GM19238 (cell line): ENCODE data around the gene NEK1.
"Not testable (repeated sequence)": the region's sequence is repeated elsewhere in the genome, so short reads cannot be mapped to it uniquely, and the experiment has no call there.

Experiments
- DNase-seq: peaks from one replicate; pipeline ENCODE4 v3.0.0; 2011; ENCODE audit warnings: low spot score; ENCODE audit not compliant: insufficient read length

The NEK1 gene

DNA sequence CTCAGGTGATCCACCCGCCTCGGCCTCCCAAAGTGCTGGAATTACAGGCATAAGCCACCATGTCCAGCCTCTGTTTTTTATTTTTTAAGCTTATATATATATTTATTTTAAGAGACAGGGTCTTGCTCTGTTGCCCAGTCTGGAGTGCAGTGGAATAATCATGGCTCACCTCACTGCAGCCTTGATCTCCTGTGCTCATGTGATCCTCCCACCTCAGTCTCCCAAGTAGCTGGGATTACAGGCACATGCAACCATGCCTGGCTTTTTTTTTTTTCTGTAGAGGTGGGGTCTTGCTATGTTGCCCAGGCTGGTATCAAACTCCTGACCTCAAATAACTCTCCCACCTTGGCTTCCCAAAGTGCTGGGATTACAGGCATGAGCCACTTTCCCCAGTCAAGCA is 184.7 kb downstream of the NEK1 start:
- DNase-seq: not testable (repeated sequence)

DNA sequence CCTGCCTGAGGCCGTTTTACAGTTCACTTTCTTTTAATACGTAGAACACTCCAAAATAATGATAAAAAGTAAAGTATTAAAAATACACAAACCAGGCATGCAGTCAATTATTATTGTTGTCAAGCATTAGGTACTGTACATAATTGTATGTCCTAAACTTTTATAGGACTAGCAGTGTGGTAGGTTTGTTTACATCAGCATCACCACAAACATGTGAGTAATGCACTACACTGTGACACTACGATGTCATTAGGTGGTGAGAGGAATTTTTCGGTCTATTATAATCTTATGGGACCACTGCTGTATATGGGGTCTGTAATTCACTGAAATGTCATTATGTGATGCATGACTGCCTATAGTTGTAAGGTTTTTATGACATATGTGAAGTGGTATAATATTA is 192.1 kb downstream of the NEK1 start:
- DNase-seq: no peak

DNA sequence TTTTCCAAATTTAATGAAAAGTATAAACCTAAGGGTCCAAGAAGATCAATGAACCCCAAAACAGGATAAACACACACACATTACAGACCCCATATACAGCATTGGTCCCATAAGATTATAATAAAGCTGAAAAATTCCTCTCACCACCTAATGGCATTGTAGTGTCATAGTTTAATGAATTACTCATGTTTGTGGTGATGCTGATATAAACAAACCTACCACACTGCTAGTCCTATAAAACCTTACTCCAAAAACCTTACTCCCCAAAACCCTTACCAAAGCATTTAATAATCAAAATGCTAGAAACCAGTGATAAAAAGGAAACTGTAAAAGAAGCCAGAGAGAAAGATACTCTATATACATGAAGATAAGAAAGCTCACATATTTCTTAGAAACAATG is 193.5 kb downstream of the NEK1 start:
- no peak for DNase-seq

DNA sequence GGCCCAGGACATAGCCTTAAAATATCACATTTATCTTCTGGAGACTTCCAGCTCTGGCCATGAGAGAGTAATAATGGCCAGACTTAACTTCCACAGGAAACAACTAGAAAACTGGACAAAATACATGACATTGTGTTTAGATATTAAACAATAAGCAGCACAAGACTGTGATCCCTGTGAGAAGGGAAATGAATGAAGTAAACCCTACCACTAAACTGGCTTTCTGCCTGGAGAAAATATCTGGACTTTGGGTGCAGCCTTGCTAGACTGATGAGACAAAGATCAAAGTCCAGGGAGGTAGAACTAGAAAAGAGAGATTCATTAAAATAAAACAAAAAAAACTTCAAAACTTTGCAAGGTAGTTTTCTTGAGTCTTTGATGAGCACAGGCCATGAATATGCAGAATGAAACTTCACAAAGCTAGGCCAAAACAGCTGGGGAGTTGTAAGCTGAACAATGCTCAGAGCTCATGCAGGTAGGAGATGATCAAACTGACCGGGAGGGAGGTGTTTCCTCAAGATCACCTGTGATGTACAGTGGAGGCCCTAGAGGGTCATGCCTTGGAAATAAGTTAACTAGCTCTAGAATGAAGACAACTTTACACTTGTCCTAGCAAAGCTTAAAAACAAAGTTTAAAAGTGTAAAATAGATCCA is 194.6 kb downstream of the NEK1 start:
- no peak for DNase-seq

DNA sequence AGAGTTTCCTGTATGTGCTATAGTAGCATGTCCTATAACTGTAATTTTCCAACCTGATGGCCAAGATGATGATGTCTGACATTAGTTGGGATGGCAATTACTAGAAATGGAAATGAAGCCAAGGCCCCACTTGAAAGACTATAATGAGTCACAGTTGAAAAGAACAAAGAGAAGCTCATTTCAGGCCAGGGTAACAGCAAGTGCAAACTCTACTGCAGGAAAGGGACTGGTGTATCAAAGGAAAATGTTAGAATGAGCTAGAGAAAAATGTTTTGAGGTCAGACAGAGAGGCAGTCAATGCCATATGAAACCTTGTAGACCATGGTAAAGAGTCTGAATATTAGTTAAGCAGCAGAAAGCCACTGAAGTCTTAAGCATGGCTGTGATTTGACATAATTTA is 195.4 kb downstream of the NEK1 start:
- no peak for DNase-seq

DNA sequence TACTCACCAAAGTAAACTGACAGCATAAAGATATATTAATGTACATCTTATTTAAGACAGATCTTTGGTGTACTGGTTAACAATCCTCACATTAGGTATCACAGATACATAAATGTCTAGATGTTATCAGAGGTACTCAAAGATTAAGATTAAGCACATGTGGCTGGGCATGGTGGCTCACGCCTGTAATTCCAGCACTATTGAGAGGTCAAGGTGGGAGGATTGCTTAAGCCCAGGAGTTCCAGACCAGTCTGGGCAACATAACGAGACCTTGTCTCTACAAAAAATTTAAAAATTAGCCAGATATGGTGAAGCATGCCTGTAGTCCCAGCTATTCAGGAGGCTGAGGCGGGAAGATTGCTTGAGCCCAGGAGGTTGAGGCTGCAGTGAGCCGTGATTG is 195.9 kb downstream of the NEK1 start:
- no peak for DNase-seq

DNA sequence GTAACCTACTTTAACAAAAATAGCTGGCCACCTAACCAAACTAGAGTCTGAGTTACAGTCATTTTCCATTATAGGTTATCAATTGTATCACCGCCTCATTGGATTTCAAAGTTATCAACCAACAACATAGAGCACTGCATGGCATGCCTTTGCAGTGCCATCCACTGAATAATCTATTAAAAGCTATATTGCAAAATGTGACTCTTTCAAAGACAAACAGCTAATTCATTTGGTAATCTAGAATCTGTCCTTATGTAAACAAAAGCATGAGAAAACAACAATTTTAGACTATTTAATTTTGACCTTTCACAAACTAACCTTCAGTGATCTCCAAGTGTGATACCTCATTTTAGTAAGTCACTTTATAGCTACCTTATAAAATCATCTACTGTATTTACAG is 197.5 kb downstream of the NEK1 start:
- no peak for DNase-seq

DNA sequence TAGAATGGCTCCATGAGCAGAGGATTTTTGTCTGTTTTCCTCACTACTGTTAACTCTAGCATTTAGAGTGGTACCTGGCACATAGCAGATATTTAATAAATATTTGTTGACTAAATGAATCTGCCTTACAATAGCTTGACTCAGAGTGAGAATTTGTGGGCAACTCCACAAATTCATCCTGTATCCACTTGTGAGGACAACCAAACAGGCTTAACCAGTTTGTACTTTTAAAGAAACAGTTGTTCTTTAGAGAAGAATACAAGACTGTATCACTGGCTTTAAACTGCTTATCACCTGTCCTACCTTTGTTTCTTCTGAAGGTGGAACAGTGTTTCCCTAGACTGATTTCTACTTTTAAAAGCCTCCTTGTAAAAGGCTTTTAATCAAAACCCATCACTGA is 200.3 kb downstream of the NEK1 start:
- no peak for DNase-seq

DNA sequence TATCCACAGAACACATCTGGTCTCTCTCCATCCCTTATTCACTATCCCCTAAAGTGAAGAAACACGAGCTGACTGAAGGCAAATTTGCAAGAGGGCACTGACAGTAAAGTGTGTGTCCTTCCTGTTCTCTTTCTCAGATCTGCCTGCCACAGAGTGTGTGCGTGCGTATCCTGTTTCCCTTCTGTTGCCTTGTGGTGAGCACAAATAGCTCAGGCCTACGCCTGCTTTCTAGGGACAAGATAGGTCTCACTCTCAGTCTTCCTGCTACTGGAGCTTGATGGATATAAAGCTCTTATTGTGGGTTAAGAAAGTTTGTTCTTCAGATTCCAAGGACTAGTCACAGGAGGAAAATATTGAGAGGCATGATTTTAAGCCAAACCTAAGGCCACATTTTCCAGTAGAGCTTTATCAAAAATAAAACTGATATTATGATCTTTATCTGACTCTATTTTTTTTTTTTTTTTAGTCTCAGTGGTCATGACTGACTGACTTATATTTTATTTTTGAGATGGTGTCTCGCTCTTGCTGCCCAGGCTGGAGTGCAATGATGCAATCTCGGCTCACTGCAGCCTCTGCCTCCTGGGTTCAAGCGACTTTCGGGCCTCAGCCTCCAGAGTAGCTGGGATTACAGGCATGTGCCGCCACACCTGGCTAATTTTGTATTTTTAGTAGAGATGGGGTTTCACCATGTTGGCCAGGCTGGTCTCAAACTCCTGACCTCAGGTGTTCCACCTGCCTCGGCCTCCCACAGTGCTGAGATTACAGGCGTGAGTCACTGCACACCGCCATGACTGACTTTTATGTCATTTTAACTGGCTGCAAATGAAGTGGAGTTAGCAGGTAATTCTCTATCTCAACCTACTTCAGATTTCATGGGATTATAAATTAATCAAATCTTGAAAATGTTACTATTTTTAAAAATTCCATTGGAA is 201.3 kb downstream of the NEK1 start:
- DNase-seq: peak; percentile 22

DNA sequence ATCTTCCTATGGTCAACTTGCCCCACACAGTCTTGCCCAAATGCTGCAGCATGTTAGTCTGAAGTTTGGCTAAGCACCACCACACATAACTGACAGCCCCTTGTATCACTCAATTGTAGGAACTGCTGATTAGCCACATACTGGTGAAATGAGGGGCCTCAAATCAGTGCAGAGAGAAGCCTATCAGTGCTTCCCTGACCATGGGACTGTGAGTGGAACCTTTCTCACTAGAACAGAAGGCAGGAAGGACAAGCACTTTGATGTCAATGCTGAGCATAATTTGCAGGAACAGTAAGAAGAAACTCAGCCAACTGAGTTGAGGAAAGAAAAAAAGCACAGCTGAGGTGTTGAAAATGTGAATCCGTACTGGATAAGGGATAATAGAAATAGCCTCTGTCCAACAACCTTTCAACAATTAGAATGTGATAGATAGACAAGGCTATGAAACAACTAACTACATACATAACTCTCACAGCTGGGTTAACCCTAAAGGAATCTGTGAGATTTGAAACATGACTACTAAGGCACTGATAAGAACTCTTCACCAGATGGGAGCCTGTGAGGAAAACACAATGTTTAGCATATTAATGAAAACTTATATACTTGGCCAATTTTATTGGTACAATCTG is 205.1 kb downstream of the NEK1 start:
- DNase-seq: no peak

DNA sequence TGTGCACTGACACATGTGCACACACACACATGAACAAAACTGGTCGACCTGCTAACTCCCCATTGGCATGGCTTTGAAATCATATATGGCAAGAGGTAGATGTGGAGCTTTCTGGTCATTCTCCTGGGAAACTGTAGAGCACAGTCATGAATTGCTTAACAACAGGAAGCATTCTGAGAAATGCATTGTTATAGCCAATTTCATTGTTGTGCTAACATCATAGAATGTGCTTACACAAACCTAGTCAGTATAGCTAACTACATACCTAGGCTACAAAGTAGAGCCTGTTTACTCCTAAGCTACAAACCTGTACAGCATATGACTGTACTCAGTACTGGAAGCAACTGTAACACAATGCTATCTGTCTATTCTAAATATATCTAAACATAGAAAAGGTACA is 207.4 kb downstream of the NEK1 start:
- no peak for DNase-seq

DNA sequence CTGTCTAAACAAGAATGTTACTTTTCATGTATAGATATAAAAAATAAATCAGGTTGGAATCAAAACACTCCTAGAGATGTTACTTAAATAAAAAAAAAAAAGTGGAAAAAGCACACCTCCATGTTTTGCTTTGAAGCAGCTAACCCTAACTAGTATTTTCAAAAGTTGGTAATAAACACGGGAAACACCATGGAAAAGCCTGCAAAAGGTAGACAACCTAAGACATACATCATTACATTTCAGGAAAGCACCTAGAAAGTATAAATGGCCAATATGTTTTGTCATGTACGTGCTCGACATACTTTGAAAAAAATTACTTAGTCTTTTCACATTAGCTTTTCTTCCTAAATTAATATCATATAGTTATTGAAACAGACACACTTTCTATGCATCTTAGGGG is 211.6 kb downstream of the NEK1 start:
- DNase-seq: no peak

DNA sequence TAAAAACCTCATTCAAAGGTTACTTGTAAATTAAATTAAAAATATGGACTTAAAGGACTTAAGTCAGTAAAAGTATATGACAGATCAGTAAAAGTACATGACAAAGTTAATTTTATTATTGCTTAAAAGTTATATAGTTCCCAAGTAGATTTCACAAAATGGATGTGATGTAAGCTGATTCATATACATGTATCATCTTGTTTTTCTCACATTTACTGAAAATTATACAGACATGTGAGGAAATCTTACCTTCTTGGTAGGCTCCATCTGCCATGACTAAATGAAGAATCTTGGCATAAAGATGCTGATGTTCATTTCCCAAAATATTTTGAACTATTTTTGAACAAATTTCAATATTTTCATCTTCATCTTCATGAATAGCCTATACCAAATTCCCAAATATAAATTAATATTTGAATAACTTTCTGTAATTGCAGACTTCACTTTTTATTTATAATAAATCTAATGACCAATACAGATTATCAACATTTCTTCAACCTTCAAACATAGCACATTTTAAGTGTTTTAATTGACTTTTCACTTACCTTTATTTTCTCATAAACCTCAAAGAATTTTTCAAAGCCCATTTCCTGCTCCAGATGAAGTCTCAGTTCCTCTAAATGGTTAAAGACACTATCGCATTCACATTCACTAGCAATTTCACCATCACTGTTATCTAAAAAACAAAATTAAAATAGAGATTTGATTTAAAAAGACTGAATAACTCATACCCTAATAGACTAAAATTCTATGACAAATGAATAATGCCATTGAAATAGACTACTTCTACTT is 212.2 kb downstream of the NEK1 start:
- no peak for DNase-seq

DNA sequence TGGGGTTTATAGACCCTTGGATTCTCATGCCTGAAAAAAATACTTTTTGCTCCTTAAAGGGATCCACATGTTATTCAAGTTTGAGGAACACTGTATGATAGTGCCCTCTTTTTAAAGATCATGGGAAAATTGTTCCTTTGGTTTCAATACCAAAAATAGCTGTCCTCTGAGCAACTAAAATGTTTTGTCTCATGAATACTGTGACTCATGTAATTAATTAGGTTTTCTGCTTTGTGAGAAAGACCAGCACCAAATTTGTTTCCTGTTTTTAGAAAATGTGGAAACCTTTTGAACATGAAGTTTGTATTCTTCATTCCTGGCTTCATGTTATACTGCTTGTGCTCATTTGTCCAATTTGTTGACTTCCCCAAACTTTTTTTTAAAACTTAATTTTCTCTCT is 214.1 kb downstream of the NEK1 start:
- no peak for DNase-seq

DNA sequence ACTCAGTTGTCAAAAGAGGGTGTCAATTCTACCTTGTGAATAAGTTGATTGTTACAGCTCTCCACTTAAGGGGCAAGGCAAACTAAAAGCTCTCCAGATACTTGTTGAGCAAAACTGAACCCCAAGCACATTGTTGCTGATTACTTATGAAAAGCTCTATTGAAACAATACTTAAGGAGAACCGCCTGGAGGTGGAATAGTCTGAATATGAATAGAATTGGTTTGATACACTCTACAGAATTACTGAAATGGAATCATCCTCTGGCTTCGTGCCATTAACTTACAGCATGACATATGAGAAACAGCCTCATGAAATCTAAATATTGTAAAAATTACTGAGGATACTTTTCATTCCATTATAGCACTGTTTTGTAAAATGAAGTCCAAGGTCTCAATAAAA is 214.6 kb downstream of the NEK1 start:
- DNase-seq: no peak

DNA sequence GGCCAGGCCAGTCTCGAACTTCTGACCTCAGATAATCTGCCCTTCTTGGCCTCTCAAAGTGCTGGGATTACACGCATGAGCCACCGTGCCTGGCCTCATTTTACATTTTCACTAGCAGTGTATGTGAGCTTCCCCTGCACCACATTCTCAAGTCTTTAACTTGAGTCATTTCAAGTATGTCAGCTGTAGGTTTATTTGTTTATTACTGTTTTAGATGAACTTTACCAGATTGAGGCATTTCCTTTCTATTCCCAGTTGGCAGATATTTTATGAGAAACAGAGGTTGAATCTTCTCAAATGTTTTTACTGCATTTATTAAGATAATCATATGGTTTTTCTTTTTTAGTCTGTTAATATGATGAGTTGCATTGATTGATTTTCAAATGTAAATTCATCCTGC is 227.0 kb downstream of the NEK1 start:
- DNase-seq: no peak

DNA sequence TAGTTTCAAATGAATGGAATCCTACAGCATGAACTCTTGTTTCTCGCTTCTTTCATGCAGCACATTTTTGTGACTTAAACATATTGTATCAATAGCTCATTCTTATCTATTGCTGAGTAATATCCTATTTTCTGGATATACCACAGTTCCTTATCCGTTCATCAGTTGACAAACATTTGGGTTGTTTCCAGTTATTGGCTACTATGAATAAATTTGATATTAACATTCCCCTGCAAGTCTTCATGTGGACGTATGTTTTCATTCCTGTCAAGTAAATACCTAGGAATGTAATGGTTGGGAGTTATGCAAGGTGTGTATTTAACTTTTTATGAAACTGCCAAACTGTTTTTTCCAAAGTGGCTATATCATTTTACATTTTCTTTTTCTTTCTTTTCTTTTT is 227.6 kb downstream of the NEK1 start:
- DNase-seq: no peak

DNA sequence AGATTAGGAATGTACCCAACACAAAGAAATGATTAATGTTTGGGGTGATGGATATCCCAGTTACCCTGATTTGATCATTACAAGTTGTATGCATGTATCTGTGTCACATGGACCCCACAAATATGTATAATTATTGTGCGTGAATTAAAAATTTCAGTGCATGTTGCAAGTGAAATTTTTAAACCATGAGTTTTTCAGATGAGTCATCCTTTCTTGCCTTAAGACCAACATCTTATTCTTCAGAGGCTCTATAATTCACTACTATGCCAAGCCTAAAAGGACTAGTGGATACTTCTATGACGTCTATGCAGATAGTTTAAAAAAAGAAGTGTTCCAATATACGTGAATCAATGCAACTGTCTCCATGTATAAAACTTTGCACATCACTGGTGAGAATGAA is 228.7 kb downstream of the NEK1 start:
- no peak for DNase-seq

DNA sequence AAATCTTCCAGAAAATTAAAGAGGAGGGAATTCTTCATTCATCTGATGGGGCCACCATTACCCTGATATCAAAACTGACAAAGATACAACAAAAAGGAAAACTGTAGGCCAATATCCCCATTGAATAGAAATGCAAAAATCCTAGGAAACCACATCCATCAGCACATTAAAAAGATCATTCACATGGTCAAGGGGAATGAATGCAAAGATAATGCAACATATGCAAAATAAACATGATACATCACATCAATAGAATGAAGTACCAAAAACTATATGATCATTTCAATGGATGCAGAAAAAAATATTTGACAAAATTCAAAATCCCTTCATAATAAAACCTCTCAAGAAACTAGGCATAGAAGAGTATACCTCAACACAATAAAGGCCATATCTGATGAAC is 232.7 kb downstream of the NEK1 start:
- DNase-seq: no peak

DNA sequence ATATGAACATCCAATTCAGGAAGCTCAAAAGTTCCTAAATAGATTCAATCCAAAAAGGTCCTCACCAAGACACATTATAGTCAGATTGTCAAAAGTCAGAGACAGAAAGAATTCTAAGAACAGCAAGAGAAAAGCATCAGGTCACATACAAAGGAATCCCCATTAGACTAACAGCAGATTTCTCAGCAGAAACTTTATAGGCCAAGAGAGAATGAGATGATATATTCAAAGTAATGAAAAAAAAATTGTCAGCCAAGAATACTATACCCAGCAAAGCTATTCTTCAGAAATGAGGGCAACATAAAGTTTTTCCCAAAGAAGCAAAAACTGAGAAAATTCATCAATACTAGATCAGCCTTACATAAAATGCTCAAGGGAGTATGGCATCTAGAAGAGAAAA is 235.0 kb downstream of the NEK1 start:
- DNase-seq: no peak

DNA sequence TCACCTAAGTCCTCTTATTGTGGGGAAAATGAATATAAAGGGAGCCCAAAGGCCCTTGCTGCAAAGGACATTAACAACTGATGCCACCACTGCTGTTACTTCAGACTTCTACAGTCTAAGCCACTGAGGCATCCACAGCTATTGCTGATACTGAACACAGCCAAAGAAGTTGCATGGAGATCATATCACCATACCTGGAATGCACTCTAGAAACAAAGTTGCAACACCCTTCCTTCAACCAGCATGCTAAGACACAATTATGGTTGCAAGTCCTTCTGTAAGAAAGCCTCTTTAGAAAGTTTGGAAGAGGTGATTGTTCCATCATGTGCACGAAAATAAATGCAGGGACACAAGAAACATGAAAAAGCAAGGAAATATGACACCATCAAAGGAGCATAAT is 236.0 kb downstream of the NEK1 start:
- DNase-seq: no peak

DNA sequence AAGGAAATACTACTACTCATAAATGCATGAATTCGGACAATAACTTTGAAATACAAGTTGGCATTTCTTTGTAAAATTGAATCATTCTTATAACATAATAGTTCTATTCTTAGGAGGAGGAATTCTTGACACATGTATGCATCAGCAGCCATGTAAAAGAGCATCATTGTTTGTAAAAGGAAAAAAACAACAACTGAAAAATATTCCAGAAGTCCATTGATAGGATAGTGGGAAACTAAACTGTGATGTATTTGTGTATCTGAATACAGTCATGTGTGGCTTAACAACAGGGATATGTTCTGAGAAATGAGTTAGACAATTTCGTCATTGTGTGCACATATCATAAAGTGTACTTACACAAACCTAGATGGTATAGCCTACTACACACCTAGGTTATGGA is 239.6 kb downstream of the NEK1 start:
- DNase-seq: no peak
